H1 (cell line): ENCODE data around the gene GJD2. TPM values are rescaled to one million over a fixed set of nuclear protein-coding genes. Genes with fewer than 3 reads are reported as not detected.

Source experiments
- EZH2 ChIP-seq: fragments of 200-600 bp; sonication (generic); IDR thresholded peaks from 2 replicates; pipeline ENCODE4 v1.7.1; 2012; ENCODE audit warnings: low read depth, mild to moderate bottlenecking, moderate library complexity, low read length, inconsistent platforms; ENCODE audit not compliant: severe bottlenecking
- KDM4A ChIP-seq: IDR thresholded peaks from one replicate; pipeline ENCODE4 v1.7.1; 2012; ENCODE audit warnings: low read depth, mild to moderate bottlenecking, moderate library complexity, low read length, inconsistent platforms; ENCODE audit not compliant: severe bottlenecking
- RBBP5 ChIP-seq: IDR thresholded peaks from 2 replicates; pipeline ENCODE4 v1.7.1; 2012; ENCODE audit warnings: low read depth, mild to moderate bottlenecking, inconsistent platforms, low read length, moderate library complexity, borderline replicate concordance
- polyA plus RNA-seq, 7 experiments: library from polyadenylated mRNA; depleted of rRNA in 3 of 7; stranded (reverse) in 5 of 7; unstranded in 2 of 7; fragments of >200 nt in 5 of 7; fragments of 200-250 nt in 2 of 7; gene quantifications; 1 replicate in 5 of 7; 2 replicates in 1 of 7; 4 replicates in 1 of 7; pipeline versions ENCODE4 v1.2.1 to v1.2.3, GENCODE V29; 2011 to 2013; ENCODE audit warnings: missing spikeins in 2 of 7, mixed read lengths in 2 of 7
- total RNA-seq: library from RNA; stranded (reverse); fragmentation: NEBNext Ultra II Directional; extraction: Animal tissue kit (Norgen Biotek cat#: 25700); gene quantifications from 2 replicates; pipeline ENCODE4 v1.2.1, GENCODE V29; 2021
- TF ChIP-seq, protein P1 (sequence below): IDR thresholded peaks from 2 replicates; pipeline ENCODE4 v1.6.1; 2012; ENCODE audit warnings: inconsistent platforms

Gene GJD2
- total and polyA plus RNA-seq, 2 of the 8 experiments (the other 6 are each of a cell fraction or from before 2014, with no cell fraction given) = 0.39 to 0.54 TPM

DNA sequence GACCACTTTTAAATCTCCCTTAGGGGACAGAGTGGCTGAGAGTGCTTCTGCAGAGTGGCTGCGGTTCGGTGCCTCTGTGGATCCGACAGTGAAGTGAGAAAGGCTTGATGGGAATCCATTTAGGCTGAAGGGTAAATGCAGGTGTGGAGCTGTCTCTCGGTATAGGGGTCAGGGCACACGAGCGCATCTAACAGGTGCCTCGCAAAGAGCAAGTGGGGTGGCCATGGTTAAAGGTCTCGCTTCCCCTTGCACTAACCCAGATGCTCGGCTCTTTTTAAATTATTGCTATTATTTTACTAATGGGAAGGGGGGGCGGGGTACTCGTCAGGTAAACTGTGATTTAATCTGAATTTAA is 598 bp upstream of the GJD2 start (continued):
- TF ChIP-seq EZH2 (no peak), KDM4A (no peak), RBBP5 (no peak)
- TF ChIP-seq, protein P1, sequence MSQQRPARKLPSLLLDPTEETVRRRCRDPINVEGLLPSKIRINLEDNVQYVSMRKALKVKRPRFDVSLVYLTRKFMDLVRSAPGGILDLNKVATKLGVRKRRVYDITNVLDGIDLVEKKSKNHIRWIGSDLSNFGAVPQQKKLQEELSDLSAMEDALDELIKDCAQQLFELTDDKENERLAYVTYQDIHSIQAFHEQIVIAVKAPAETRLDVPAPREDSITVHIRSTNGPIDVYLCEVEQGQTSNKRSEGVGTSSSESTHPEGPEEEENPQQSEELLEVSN = no peak
